Small intestine (tissue), 7 donors: ENCODE results near the gene CTXND1. TPM values are rescaled to one million over a fixed set of nuclear protein-coding genes. Genes with fewer than 3 reads are reported as not detected.

ENCODE experiments used
- DNase-seq, 2 donors: peaks; one replicate each; pipeline versions ENCODE4 v3.0.0 to v3.0.0-alpha.2; 2013
- FAIRE-seq: peaks from 2 replicates; lab custom pipeline; 2012; peaks lifted over from hg19 to GRCh38; lab: Jason Lieb, UNC
- H3K27ac ChIP-seq, 3 donors: one replicate each; pipeline ENCODE4 v1.5.1; 2013; ENCODE audit warnings: low read length in 2 of 3, mild to moderate bottlenecking in 2 of 3, control low read depth in 1 of 3, inconsistent platforms in 1 of 3, low read depth in 1 of 3, moderate library complexity in 1 of 3
- H3K27me3 ChIP-seq, 3 donors: one replicate each; pipeline ENCODE4 v1.6.1; 2013; ENCODE audit warnings: low read length in 3 of 3, inconsistent platforms in 1 of 3; ENCODE audit not compliant: control insufficient read depth in 3 of 3, insufficient read depth in 3 of 3
- H3K36me3 ChIP-seq, 3 donors: one replicate each; pipeline ENCODE4 v1.6.1; 2013; ENCODE audit warnings: low read length in 3 of 3, inconsistent platforms in 1 of 3, low read depth in 1 of 3, mild to moderate bottlenecking in 1 of 3, moderate library complexity in 1 of 3; ENCODE audit not compliant: control insufficient read depth in 3 of 3, insufficient read depth in 2 of 3
- H3K4me1 ChIP-seq, 3 donors: one replicate each; pipeline ENCODE4 v1.6.1; 2013; ENCODE audit warnings: low read length in 2 of 3, inconsistent platforms in 1 of 3, low read depth in 1 of 3, mild to moderate bottlenecking in 1 of 3, moderate library complexity in 1 of 3; ENCODE audit not compliant: control insufficient read depth in 3 of 3, insufficient read depth in 2 of 3
- H3K4me3 ChIP-seq, 3 donors: one replicate each; pipeline ENCODE4 v1.5.1; 2013; ENCODE audit warnings: low read length in 3 of 3, control low read depth in 1 of 3, inconsistent platforms in 1 of 3, low read depth in 1 of 3, mild to moderate bottlenecking in 1 of 3, moderate library complexity in 1 of 3
- H3K9me3 ChIP-seq, 2 donors: one replicate each; pipeline ENCODE4 v1.6.1; 2013; ENCODE audit warnings: low read depth in 1 of 2, low read length in 1 of 2; ENCODE audit not compliant: control insufficient read depth in 2 of 2, insufficient read depth in 1 of 2
- WGBS, 3 donors: extraction: QIAGEN DNeasy Blood & Tissue Kit; methylation state at CpG; one replicate each; pipeline ENCODE4 v1.1.7; 2013; 5-methylcytosine and 5-hydroxymethylcytosine counted together
- polyA plus RNA-seq, 4 donors: library from polyadenylated mRNA; stranded (reverse) in 3 of 4; unstranded in 1 of 4; fragments of 200-250 nt in 3 of 4; fragments of 120-200 nt in 1 of 4; gene quantifications; one replicate each; pipeline versions ENCODE4 v1.2.1 to v1.2.3, GENCODE V29; 2013
- donor health status: healthy with polysubstance abuse.
- donor health status: control.
- donor health status: control.
- donor health status: Bipolar disorder and iron deficiency.
- donor health status: healthy.

CTXND1 gene
- polyA plus RNA-seq, 4 donors, result under 0.01 to 12.8 (median 0.61) TPM

DNA sequence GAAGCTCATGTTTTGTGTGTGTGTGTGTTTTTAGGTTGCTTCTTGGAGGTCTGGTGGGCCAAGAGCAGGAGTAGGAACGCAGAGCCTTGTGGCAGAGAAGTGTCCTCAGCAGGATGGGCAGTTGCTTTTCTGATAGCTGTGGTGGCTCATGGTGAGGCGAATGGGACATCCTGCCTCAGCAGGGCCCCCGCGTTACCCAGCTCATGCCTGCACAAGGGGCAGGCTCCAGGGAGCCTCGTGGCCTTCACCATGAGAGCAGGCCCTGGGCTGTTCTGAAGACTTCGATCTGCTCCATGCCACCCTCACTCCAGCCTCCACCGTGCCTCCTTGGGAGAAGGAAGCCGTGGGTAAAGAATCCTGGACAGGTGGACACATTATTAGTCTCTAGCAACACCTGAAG is 33.4 kb upstream of the CTXND1 start:
- Histone ChIP-seq H3K4me3 (no peak overlapping the region), H3K27me3 (no peaks in the 10 kb centered on the region), H3K4me1 (peaks cover 0 to 6% (median 0%) of the 10 kb centered on the region in 3 donors), H3K27ac (no peak overlapping the region), H3K36me3 (no peaks in the 10 kb centered on the region), H3K9me3 (no peaks in the 10 kb centered on the region)
- FAIRE-seq (no peak), DNase-seq (no peak)
- WGBS, 3 donors, result 82 to 86% (median 83%) methylated on average over 8 of the region's 8 CpGs

DNA sequence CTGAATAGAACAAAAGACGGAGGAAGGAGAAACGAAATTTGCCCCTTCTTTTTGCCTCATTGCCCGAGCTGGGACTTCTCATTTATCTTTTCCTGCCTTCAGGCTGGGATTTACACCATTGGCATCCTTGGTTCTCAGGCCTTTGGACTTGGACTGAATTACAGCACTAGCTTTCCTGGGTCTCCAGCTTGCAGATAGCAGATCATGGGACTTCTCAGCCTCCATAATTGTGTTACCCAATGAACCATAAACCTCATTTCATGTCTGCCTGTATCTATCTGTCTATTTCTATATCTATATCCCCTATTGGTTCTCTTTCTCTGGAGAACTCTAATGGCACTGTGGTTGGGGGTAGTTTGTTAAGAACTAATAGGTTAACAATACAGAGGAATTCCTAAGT is 31.5 kb upstream of the CTXND1 start:
- Histone ChIP-seq H3K4me3 (no peak overlapping the region), H3K27me3 (no peaks in the 10 kb centered on the region), H3K36me3 (no peaks in the 10 kb centered on the region), H3K9me3 (no peaks in the 10 kb centered on the region), H3K4me1 (peaks cover 0 to 6% (median 0%) of the 10 kb centered on the region in 3 donors), H3K27ac (peak overlapping the region in 1 of 3 donors; percentile 59)
- FAIRE-seq (no peak), DNase-seq (peak in 1 of 2 donors; percentile 53)
- 46 to 65% (median 49%) methylated on average over 3 of the region's 3 CpGs for WGBS, 3 donors

DNA sequence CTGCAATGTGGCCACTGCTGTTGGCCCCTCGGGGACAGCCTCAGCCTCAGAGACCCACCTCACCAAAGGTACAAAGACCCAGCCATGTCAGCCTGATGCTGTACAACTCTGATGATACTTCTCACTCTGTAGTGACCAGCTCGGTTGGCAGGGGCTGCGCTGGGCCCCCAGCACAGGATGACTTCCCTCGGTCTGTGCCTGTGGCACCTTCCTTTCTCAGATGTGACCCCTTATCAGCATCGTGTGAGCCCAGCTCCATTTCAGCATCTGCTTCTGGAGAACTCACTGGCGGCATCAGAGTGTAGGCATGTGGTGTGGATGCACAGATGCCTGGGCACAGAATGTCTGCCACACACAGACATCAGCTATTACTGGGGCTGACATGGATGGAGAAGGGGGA is 25.1 kb upstream of the CTXND1 start:
- WGBS, 3 donors, result 76 to 88% (median 86%) methylated on average over 5 to 6 of the region's 6 CpGs

GRCh38 chr15:80275961-80276360 is 23.9 kb upstream of the CTXND1 start:
- H3K9me3 ChIP-seq, result peaks cover 0 to 7% of the 10 kb centered on the region in 2 donors
- FAIRE-seq, result no peak
- H3K27ac ChIP-seq, result peak overlapping the region in 1 of 3 donors; percentile 72
- 44 to 62% (median 46%) methylated on average over 3 of the region's 3 CpGs for WGBS, 3 donors
- H3K4me1 ChIP-seq, result peaks cover 0 to 18% (median 2%) of the 10 kb centered on the region in 3 donors
- H3K27me3 ChIP-seq, result no peaks in the 10 kb centered on the region
- peak in 1 of 2 donors; percentile 5 for DNase-seq
- no peak overlapping the region for H3K4me3 ChIP-seq
- no peaks in the 10 kb centered on the region for H3K36me3 ChIP-seq

More for the DNA sequence above, 25.1 kb upstream of the CTXND1 start:
- Histone ChIP-seq H3K27me3 (no peaks in the 10 kb centered on the region), H3K4me3 (no peak overlapping the region), H3K27ac (no peak overlapping the region), H3K36me3 (no peaks in the 10 kb centered on the region), H3K9me3 (peaks cover 0 to 7% of the 10 kb centered on the region in 2 donors), H3K4me1 (peaks cover 0 to 18% (median 2%) of the 10 kb centered on the region in 3 donors)
- FAIRE-seq (no peak), DNase-seq (no peak)

- DNase-seq (peak; percentile 45 to 64), FAIRE-seq (no peak)
- no peak overlapping the region for H3K4me3 ChIP-seq
- 11 to 59% (median 17%) methylated on average over 1 of the region's 1 CpG for WGBS, 3 donors
- peak overlapping the region in 1 of 3 donors; percentile 72 for H3K27ac ChIP-seq
- peaks cover 0 to 18% (median 2%) of the 10 kb centered on the region in 3 donors for H3K4me1 ChIP-seq
- H3K9me3 ChIP-seq, result peaks cover 0 to 7% of the 10 kb centered on the region in 2 donors
- no peaks in the 10 kb centered on the region for H3K36me3 ChIP-seq
- no peaks in the 10 kb centered on the region for H3K27me3 ChIP-seq
Measured at GRCh38 chr15:80274996-80275395, 23.0 kb upstream of the CTXND1 start.

- FAIRE-seq (no peak), DNase-seq (peak; percentile 6 to 55)
- Histone ChIP-seq H3K4me1 (peaks cover 0 to 18% (median 2%) of the 10 kb centered on the region in 3 donors), H3K36me3 (no peaks in the 10 kb centered on the region), H3K4me3 (no peak overlapping the region), H3K27ac (peak overlapping the region in 1 of 3 donors; percentile 70), H3K9me3 (peaks cover 0 to 7% of the 10 kb centered on the region in 2 donors), H3K27me3 (no peaks in the 10 kb centered on the region)
- 61 to 71% (median 62%) methylated on average over 3 of the region's 3 CpGs for WGBS, 3 donors
Measured at GRCh38 chr15:80274554-80274953, 22.5 kb upstream of the CTXND1 start.

DNA sequence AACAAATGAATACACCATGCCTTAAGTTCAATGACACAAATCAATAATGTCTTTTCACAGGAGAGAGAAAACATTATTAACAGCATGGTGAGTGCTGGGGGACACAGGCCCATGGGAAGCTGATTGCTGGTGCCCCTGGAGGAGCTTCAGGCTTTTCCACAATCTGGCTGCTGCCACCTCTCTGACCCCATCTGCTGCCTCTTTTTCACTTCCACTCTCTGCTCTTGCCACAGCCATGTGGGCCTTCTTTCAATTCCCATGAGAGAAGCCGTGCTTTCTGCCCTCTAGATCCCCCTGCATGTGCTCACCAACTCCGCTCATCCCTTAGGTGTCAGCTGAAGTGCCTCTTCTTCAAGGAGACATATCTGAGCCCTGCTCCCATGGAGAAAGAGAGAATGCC is 21.0 kb upstream of the CTXND1 start:
- FAIRE-seq, result no peak
- no peak for DNase-seq
- Histone ChIP-seq H3K27ac (no peak overlapping the region), H3K9me3 (peaks cover 0 to 7% of the 10 kb centered on the region in 2 donors), H3K27me3 (no peaks in the 10 kb centered on the region), H3K4me1 (peaks cover 0 to 18% (median 2%) of the 10 kb centered on the region in 3 donors), H3K36me3 (no peaks in the 10 kb centered on the region), H3K4me3 (no peak overlapping the region)
- WGBS, 3 donors, result 78 to 82% (median 81%) methylated on average over 2 of the region's 2 CpGs

GRCh38 chr15:80270472-80270871 is 18.5 kb upstream of the CTXND1 start:
- 73 to 92% (median 86%) methylated on average over 1 of the region's 1 CpG for WGBS, 3 donors
- Histone ChIP-seq H3K9me3 (no peaks in the 10 kb centered on the region), H3K4me1 (peaks cover 0 to 8% (median 2%) of the 10 kb centered on the region in 3 donors), H3K4me3 (no peak overlapping the region), H3K36me3 (no peaks in the 10 kb centered on the region), H3K27me3 (peaks cover 0 to 4% (median 1%) of the 10 kb centered on the region in 3 donors), H3K27ac (no peak overlapping the region)
- no peak for FAIRE-seq
- no peak for DNase-seq

DNA sequence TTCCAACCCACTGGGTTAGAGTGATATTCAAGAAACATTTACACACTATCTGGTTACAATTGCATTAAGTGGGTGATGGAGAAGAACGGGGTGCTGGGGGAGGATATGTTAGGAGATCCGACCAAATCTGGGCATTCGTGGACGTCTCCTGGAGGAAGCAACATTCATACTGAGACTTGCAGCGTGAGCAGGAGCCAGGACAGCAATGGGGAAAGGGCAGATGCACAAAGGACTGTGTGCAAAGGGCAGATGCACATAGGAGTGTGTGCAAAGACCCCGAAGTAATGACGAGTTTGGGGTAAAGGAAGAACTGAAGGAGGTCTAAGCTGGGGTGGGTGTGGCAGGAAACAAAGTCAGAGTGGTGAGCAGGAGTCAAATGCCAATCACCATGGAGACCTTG is 16.1 kb upstream of the CTXND1 start:
- Histone ChIP-seq H3K27ac (no peak overlapping the region), H3K36me3 (no peaks in the 10 kb centered on the region), H3K27me3 (peaks cover 0 to 5% (median 4%) of the 10 kb centered on the region in 3 donors), H3K4me3 (no peak overlapping the region), H3K4me1 (no peaks in the 10 kb centered on the region), H3K9me3 (no peaks in the 10 kb centered on the region)
- DNase-seq (no peak), FAIRE-seq (no peak)
- 69 to 84% (median 78%) methylated on average over 7 of the region's 7 CpGs for WGBS, 3 donors
